NT2/D1 (cell line): Measurements from ENCODE around the gene MASP1.

ENCODE experiments used
- SUZ12 ChIP-seq: IDR thresholded peaks from 2 replicates; pipeline ENCODE4 v1.6.1; 2011; ENCODE audit not compliant: insufficient read length, insufficient read depth; ENCODE audit errors: extremely low read depth
- YY1 ChIP-seq: IDR thresholded peaks from 2 replicates; pipeline ENCODE4 v1.6.1; 2011; ENCODE audit not compliant: insufficient read length, insufficient read depth
- ZNF274 ChIP-seq: IDR thresholded peaks from 2 replicates; pipeline ENCODE4 v1.6.1; 2011; ENCODE audit warnings: mild to moderate bottlenecking, low read depth, low read length

DNA sequence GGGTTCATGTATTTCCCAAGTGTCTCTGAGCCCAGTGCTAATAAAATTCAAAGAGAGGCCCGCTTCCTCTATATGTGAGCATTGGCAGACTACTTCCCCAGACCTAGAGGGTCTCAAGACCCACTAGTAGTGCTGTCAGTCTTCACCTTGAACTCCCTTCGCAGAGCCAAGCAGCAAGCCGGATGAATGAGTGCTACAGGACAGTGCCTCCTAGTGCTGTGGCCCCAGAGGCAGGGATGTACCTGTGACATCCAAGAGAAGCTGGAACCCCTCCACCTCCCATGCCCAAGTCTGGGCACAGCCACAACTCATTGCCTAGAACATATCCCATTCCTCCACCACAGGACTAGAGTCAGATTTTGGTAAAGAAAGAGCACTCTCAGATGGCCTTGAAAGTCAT is 37.2 kb upstream of the MASP1 start:
- TF ChIP-seq ZNF274 (no peak), SUZ12 (no peak), YY1 (no peak)
